IPS-NIHi7 (cell line): ENCODE measurements around the gene PC.

ENCODE experiments used
- DNase-seq: peaks from one replicate; pipeline ENCODE4 v3.0.0; 2012; ENCODE audit warnings: mixed read lengths; ENCODE audit errors: extremely low spot score

The PC gene

DNA sequence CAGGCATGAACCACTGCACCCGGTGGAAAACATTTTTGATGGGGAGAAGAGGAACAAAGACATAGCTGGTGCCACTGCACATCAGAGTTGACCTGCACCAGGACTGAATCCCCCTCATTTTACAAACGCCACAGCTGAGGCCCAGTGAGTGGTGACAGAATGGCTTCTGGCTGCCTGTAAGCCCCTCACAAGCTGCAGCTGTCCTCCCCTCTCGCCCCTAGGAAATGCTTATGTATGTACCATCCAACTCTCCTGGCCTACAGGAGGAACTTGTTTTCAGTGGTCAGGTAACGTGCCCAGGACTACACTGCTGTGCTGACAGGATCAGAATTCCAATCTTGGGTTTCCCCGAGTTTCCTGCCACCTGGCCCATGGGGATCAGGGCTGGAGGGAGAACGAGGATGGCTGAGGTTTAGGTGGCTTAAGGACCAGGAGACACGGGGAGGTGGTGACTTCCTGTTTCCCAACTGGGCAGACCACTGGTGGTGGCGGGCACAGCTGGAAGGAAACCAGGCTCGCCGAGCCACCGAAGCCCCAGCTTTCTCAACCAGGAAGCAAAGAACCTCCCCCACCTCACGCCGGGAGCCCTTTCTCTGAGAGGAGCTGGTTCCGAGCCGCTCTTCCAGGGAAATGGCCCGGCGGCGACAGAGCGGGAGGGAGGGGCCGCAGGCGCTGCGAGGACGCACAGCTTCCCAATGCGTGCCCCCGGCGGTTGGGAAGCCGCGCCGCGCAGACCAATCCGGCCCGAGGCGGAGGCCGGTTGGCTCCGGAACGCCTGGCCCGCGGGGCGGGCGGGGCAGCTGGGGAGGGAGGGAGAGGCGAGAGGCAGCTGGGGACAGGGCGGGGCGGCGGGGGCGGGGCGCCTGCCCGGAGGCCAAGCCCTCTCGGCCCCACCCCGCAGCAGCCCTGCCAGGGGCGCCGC, 102.3 kb downstream of the PC start:
- DNase-seq = peak; percentile 99

GRCh38 chr11:66854729-66855211, 103.4 kb downstream of the PC start:
- DNase-seq = no peak

GRCh38 chr11:66854231-66854661, 103.9 kb downstream of the PC start:
- DNase-seq = no peak

GRCh38 chr11:66853242-66854229, 104.6 kb downstream of the PC start:
- no peak for DNase-seq

DNA sequence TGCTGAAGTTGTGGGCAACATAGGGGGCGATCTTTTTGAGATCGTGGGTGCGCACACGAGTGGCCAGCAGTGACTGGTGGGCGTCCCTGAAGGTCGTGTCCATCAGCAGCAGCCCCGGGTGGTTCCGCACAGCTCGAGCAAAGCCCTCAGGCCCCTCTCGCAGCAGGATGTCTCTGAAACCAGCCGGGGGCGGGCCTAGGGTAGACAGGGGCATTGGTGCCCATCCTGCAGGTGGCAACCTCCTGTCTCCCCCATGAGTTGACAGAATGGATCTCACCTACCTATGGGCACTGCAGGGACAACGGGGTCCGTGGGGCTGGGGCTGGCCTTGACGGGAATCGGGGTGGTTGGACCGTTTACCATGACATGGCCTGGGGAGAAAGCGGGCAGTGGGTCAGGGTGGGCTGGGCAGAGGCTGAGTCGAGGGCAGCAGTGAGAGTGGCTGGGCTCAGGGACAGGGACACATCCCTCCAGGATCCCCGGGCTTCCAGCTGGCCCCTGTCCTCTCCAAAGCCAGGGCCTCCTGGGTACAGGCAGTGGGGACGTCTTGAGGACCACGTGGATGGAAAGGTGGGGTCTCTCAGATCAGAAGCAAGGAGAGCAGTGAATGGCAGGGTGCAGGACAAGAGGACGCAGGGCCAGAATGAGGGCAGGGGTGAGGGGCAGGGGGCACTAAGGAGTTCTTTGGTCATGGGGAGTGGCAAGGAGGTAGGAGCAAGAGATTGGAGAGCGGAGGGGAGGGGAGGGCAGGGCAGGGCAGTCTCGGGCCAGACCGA, 105.5 kb downstream of the PC start:
- DNase-seq = no peak

- peak; percentile 69 for DNase-seq
Measured at GRCh38 chr11:66851698-66852465, 106.3 kb downstream of the PC start.

DNA sequence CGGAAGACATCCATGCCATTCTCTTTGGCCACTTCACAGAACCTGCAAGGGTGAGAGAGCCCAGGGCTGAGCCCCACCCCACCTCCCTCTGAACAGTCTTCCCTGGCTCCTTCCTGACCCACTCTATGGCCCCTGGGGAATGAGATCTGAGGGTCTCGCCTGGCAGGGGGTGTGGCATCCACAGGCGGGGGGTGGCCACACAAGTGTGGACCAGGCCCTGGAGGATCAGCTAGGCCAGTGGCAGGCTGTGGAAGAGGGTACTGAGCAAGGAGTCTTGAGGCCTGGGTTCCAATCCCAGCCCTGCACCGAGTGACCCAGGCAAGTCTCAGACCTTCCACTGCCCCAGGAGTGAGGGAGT, 107.0 kb downstream of the PC start:
- no peak for DNase-seq

DNA sequence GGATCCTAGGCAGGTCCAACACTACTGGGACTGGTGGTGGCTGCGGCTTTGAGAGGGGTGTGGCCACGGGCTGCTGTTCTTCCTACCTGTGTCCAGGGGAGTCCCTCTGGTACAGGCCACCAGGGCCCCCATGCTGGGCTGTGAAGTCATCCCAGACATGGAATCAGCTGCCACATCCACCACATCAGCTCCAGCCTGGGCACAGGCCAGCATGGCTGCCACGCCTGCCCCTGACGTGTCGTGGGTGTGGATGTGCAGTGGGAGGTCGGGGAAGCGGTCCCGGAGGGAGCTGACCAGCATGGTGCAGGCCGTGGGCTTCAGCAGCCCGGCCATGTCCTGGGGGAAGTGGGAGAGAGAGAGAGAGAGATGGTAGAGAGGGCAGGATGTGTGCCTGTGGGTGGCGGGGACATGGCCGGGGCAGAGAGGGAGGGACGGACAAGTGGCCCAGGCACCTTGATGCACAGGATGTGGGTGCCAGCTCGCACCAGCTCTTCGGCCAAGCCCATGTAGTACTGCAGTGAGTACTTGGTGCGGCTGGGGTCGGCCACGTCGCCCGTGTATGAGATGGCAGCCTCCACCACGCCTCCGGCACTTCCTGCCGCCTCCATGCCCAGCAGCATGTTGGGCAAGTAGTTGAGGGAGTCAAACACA, 107.5 kb downstream of the PC start:
- DNase-seq = no peak

- DNase-seq = no peak
Measured at GRCh38 chr11:66850235-66850587, 108.0 kb downstream of the PC start.

- DNase-seq = no peak
Measured at GRCh38 chr11:66849501-66850234, 108.5 kb downstream of the PC start.

- DNase-seq = no peak
Measured at GRCh38 chr11:66848671-66849500, 109.3 kb downstream of the PC start.

DNA sequence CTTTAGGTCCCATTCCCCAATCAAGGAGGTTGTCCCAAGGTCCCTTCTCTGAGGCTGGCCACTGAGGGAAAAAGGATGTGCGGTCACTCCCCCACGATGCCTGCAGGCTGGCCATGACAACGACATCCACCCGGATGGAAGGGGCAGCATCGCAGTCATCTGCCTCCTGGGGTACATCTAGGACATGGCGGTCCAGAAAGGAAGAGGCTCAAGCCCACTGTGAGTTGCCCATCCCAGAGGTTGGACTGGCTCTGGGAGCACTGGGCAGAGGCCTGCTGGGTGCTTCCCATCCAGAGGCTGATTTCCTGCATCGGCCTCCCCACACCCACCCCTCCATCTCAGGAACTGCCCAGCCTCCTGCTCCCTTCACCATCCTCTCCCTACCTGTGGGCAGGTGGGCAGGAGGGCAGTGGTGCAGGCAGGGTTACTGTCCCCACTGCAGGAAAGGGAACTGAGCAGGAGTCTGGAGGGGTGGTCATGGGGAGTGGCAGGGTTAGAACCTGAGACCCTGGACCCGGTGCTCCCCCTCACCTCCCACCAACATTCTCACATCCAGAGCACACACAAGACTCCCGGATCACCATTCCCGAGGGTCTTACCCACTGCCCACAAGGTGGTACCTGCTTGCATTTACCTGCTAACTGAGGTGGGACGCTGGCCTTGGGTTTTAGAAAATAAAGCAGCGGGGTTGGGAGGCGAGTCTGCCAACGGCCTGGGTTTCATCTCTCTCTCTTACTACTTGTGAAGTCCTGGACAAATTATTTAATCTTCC, 110.5 kb downstream of the PC start:
- DNase-seq = no peak

- no peak for DNase-seq
Measured at GRCh38 chr11:66846671-66847091, 111.5 kb downstream of the PC start.

DNA sequence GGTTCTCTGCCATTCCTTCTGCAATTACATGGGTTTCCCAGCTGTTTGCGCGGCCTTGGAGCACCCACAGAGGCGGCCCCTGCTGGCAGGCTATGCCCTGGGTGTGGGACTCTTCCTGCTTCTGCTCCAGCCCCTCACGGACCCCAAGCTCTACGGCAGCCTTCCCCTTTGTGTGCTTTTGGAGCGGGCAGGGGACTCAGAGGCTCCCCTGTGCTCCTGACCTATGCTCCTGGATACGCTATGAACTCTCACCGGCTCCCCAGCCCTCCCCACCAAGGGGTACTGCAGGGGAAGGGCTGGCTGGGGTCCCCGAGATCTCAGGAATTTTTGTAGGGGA, 112.3 kb downstream of the PC start:
- no peak for DNase-seq

- no peak for DNase-seq
Measured at GRCh38 chr11:66845143-66845875, 112.9 kb downstream of the PC start.

- no peak for DNase-seq
Measured at GRCh38 chr11:66844496-66845142, 113.6 kb downstream of the PC start.
